ENCODE results near the gene NID1. TPM values are rescaled to one million over a fixed set of nuclear protein-coding genes. Genes with fewer than 3 reads are reported as not detected.

Gene NID1
- total and polyA plus RNA-seq, 2 of the 4 experiments (the other 2 are of a cell fraction), result 21.9 to 83.3 TPM

GRCh38 chr1:236113324-236114032 is 48.6 kb upstream of the NID1 start:
- no peak overlapping the region for H2AK9ac ChIP-seq (replicated peaks; ENCODE audit: low read depth, low read length, poor library complexity)
- CTCF ChIA-PET, result no interaction called here
- H2BK5ac ChIP-seq (ENCODE audit: low read depth, low read length, poor library complexity, severe bottlenecking), result no peak overlapping the region
- no peak overlapping the region for H3K4me3 ChIP-seq (ENCODE audit: insufficient read depth, low read depth, low read length)
- DNase-seq (no peak), ATAC-seq (ENCODE audit: low read depth) (no peak)
- H3K9ac ChIP-seq (ENCODE audit: low read depth, low read length), result no peak overlapping the region
- TF ChIP-seq POLR2A (IDR thresholded peaks at IDR 0.05; ENCODE audit: low read depth, low read length) (no peak), RCOR1 (IDR thresholded peaks at IDR 0.05; ENCODE audit: insufficient replicate concordance, low read length) (no peak), USF2 (IDR thresholded peaks at IDR 0.05; ENCODE audit: low read depth, low read length) (no peak), SMC3 (IDR thresholded peaks at IDR 0.05; ENCODE audit: low read depth, low read length) (no peak), RAD21 (IDR thresholded peaks at IDR 0.05; ENCODE audit: low read length) (no peak), BHLHE40 (IDR thresholded peaks at IDR 0.05; ENCODE audit: low read depth, low read length) (no peak), MAZ (IDR thresholded peaks at IDR 0.05; ENCODE audit: borderline replicate concordance, low read depth, low read length) (no peak)
- POLR2A ChIA-PET (ENCODE audit: unreplicated experiment), result no interaction called here
- no peaks in the 10 kb centered on the region for H3K9me3 ChIP-seq (ENCODE audit: control insufficient read depth, insufficient read depth, low read length)
- H2AK5ac ChIP-seq (ENCODE audit: low read depth, low read length), result no peak overlapping the region
- BruUV-seq (replicated peaks), result no TSS peak
- H4K8ac ChIP-seq (ENCODE audit: low read depth in 2 of 2, low read length in 2 of 2), result no peak overlapping the region
- no peak overlapping the region for H3K4ac ChIP-seq (ENCODE audit: low read depth, low read length)
- no peaks in the 10 kb centered on the region for H3K9me1 ChIP-seq (ENCODE audit: insufficient read depth, low read length)
- peaks cover 2% of the 10 kb centered on the region for H3K27me3 ChIP-seq (ENCODE audit: control insufficient read depth, insufficient read depth, low read length)
- no peaks in the 10 kb centered on the region for H4K20me1 ChIP-seq (ENCODE audit: insufficient read depth, low read length)
- in situ Hi-C loops (cut with MboI; ENCODE audit: low sequenced_read_pairs), result loop anchor here (5.0 to 25.0 kb wide), 3 partner anchors 181 to 1274 kb away; no protein-coding TSS in a partner anchor
- H2BK20ac ChIP-seq (ENCODE audit: low read depth, low read length), result no peak overlapping the region
- WGBS, 2 experiments (ENCODE audit: extremely low coverage in 2 of 2, insufficient read length in 1 of 2), result 90% methylated on average over 2 of the region's 15 CpGs; no CpG with 5 or more reads in 1 of the 2 experiments
- H2AFZ ChIP-seq (replicated peaks; ENCODE audit: low read length, poor library complexity), result no peak overlapping the region
- H3K4me1 ChIP-seq (ENCODE audit: control insufficient read depth, insufficient read depth, low read length), result no peaks in the 10 kb centered on the region
- no peaks in the 10 kb centered on the region for H3K36me3 ChIP-seq (ENCODE audit: control insufficient read depth, insufficient read depth, low read length)
- no peak overlapping the region for H3K23ac ChIP-seq (ENCODE audit: low read depth, low read length)
- H4K5ac ChIP-seq (ENCODE audit: low read depth, low read length), result no peak overlapping the region
- H3K18ac ChIP-seq (ENCODE audit: low read depth, low read length), result no peak overlapping the region
- no peak overlapping the region for H3K4me2 ChIP-seq (ENCODE audit: low read depth, low read length)
- H2BK15ac ChIP-seq (ENCODE audit: low read depth, low read length), result no peak overlapping the region
- H3K79me1 ChIP-seq (ENCODE audit: low read depth in 1 of 2, low read length in 2 of 2), result no peaks in the 10 kb centered on the region
- H3K14ac ChIP-seq (replicated peaks; ENCODE audit: low read depth, low read length), result no peak overlapping the region
- intact Hi-C loops (cut with micrococcal nuclease), result loop anchor here (10.0 kb wide), 1 partner anchor 231 kb away; no protein-coding TSS in a partner anchor
- H3K27ac ChIP-seq (ENCODE audit: insufficient read depth, low read length), result no peak overlapping the region
- H4K91ac ChIP-seq (ENCODE audit: insufficient read depth, low read depth, low read length), result no peak overlapping the region
- dilution Hi-C loops (cut with HindIII; ENCODE audit: low sequenced_read_pairs, unreplicated experiment), result no loop called here
- no peak overlapping the region for H3K56ac ChIP-seq (ENCODE audit: extremely low read depth, insufficient read depth, low read length)
- no peak overlapping the region for H2BK120ac ChIP-seq (ENCODE audit: low read depth, low read length)
